ENCODE data around the gene CAMK4.

- TF ChIP-seq SUZ12 (IDR thresholded peaks at IDR 0.05) (no peak), FOXA1 (IDR thresholded peaks at IDR 0.05) (no peak), NFRKB (IDR thresholded peaks at IDR 0.05) (no peak), BHLHE40 (IDR thresholded peaks at IDR 0.05; ENCODE audit: borderline replicate concordance) (no peak), FOXM1 (IDR thresholded peaks at IDR 0.05; ENCODE audit: borderline replicate concordance) (no peak)
These were observed 22.5 kb upstream of the CAMK4 start for GRCh38 chr5:111201705-111202104.

All from HEK293T (cell line).